GM23338 (cell line): ENCODE results near the gene MYL11. TPM values are rescaled to one million over a fixed set of nuclear protein-coding genes. Genes with fewer than 3 reads are reported as not detected.

Experiments used
- ATAC-seq: fragments of 200-7000 bp; cut with Tn5 transposase; 3 replicates; pipeline ENCODE4 v1.9.1; 2020
- DNase-seq: peaks from one replicate; pipeline ENCODE4 v3.0.0-alpha.2; 2015; ENCODE audit warnings: low spot score
- H2AFZ ChIP-seq: fragments of 200-600 bp; sonication (generic); 2 replicates; pipeline ENCODE4 v1.8.0; 2016; ENCODE audit warnings: antibody characterized with exemption, mild to moderate bottlenecking, moderate library complexity
- H3F3A ChIP-seq: fragments of 200-600 bp; sonication (generic); replicated peaks from 2 replicates; pipeline ENCODE4 v1.8.0; 2017; ENCODE audit warnings: antibody characterized with exemption, mixed run types, low read depth
- H3K27ac ChIP-seq: fragments of 200-600 bp; sonication (generic); 2 replicates; pipeline ENCODE4 v1.6.1; 2016; ENCODE audit warnings: low read depth
- H3K27me3 ChIP-seq: fragments of 200-600 bp; sonication (generic); 2 replicates; pipeline ENCODE4 v1.8.0; 2016; ENCODE audit warnings: mild to moderate bottlenecking, mixed run types, moderate library complexity; ENCODE audit not compliant: insufficient read depth
- H3K36me3 ChIP-seq: fragments of 200-600 bp; sonication (generic); 2 replicates; pipeline ENCODE4 v1.8.0; 2016; ENCODE audit warnings: mild to moderate bottlenecking; ENCODE audit not compliant: insufficient read depth
- H3K4me1 ChIP-seq: fragments of 200-600 bp; sonication (generic); 2 replicates; pipeline ENCODE4 v1.8.0; 2016; ENCODE audit warnings: mild to moderate bottlenecking, moderate library complexity; ENCODE audit not compliant: insufficient read depth
- H3K4me2 ChIP-seq: fragments of 200-600 bp; sonication (generic); 2 replicates; pipeline ENCODE4 v1.7.1; 2017; ENCODE audit warnings: mixed run types
- H3K4me3 ChIP-seq: fragments of 200-600 bp; sonication (generic); 2 replicates; pipeline ENCODE4 v1.6.1; 2016; ENCODE audit warnings: mixed run types
- H3K79me2 ChIP-seq: fragments of 200-600 bp; sonication (generic); replicated peaks from 2 replicates; pipeline ENCODE4 v1.8.0; 2017; ENCODE audit warnings: mild to moderate bottlenecking; ENCODE audit not compliant: insufficient read depth
- H3K9me2 ChIP-seq: fragments of 200-600 bp; sonication (generic); 2 replicates; pipeline ENCODE4 v1.8.0; 2017; ENCODE audit not compliant: insufficient read depth
- H4K20me1 ChIP-seq: fragments of 200-600 bp; sonication (generic); replicated peaks from 2 replicates; pipeline ENCODE4 v1.8.0; 2017; ENCODE audit warnings: mild to moderate bottlenecking; ENCODE audit not compliant: insufficient read depth
- H3K27ac Mint-ChIP-seq: 2 replicates; pipeline ENCODE4 v1.8.0; 2020; ENCODE audit warnings: inconsistent platforms, mild to moderate bottlenecking, moderate library complexity, mixed read lengths
- H3K27me3 Mint-ChIP-seq: 3 replicates; pipeline ENCODE4 v1.8.0; 2022; ENCODE audit warnings: low read depth, mild to moderate bottlenecking, moderate library complexity, mixed read lengths, inconsistent platforms; ENCODE audit not compliant: insufficient read depth, poor library complexity
- H3K36me3 Mint-ChIP-seq: 3 replicates; pipeline ENCODE4 v1.8.0; 2021; ENCODE audit warnings: low read depth, mild to moderate bottlenecking, inconsistent platforms, moderate library complexity, mixed read lengths
- H3K4me1 Mint-ChIP-seq: 3 replicates; pipeline ENCODE4 v1.8.0; 2020; ENCODE audit warnings: mild to moderate bottlenecking, inconsistent platforms, mixed read lengths
- H3K4me3 Mint-ChIP-seq: 3 replicates; pipeline ENCODE4 v1.8.0; 2021; ENCODE audit warnings: moderate library complexity, mild to moderate bottlenecking, inconsistent platforms, mixed read lengths
- H3K9me3 Mint-ChIP-seq: 3 replicates; pipeline ENCODE4 v1.8.0; 2020; ENCODE audit warnings: moderate library complexity, mild to moderate bottlenecking, inconsistent platforms, mixed read lengths
- CREB1 ChIP-seq: fragments of 250-450 bp; sonication (Bioruptor Pico); IDR thresholded peaks from 2 replicates; pipeline ENCODE4 v1.5.0; 2020; ENCODE audit warnings: low read depth, mild to moderate bottlenecking, moderate library complexity
- ETS1 ChIP-seq: IDR thresholded peaks from 2 replicates; pipeline ENCODE4 v1.6.1; 2016; ENCODE audit warnings: antibody characterized with exemption
- EZH2phosphoT487 ChIP-seq: fragments of 200-600 bp; sonication (generic); IDR thresholded peaks from one replicate; pipeline ENCODE4 v1.8.1; 2018; ENCODE audit warnings: antibody characterized with exemption; ENCODE audit not compliant: unreplicated experiment
- JUNB ChIP-seq: IDR thresholded peaks from one replicate; pipeline ENCODE4 v1.6.1; 2016; ENCODE audit warnings: antibody characterized with exemption; ENCODE audit not compliant: unreplicated experiment
- NANOG ChIP-seq: IDR thresholded peaks from 2 replicates; pipeline ENCODE4 v1.6.1; 2016; ENCODE audit warnings: antibody characterized with exemption, borderline replicate concordance
- POLR2AphosphoS5 ChIP-seq: IDR thresholded peaks from 2 replicates; pipeline ENCODE4 v1.6.1; 2016; ENCODE audit warnings: antibody characterized with exemption, low read depth
- REST ChIP-seq: IDR thresholded peaks from one replicate; pipeline ENCODE4 v1.6.1; 2018; ENCODE audit warnings: antibody characterized with exemption; ENCODE audit not compliant: unreplicated experiment
- STAT1 ChIP-seq: IDR thresholded peaks from one replicate; pipeline ENCODE4 v1.6.1; 2016; ENCODE audit warnings: antibody characterized with exemption; ENCODE audit not compliant: unreplicated experiment
- ZNF114 ChIP-seq: fragments of 250-450 bp; sonication (Bioruptor Pico); IDR thresholded peaks from 2 replicates; pipeline ENCODE4 v1.5.0; 2020; ENCODE audit warnings: mild to moderate bottlenecking, moderate library complexity
- ZNF331 ChIP-seq: fragments of 250-450 bp; sonication (Bioruptor Pico); IDR thresholded peaks from 2 replicates; pipeline ENCODE4 v1.5.0; 2020; ENCODE audit warnings: low read depth, mild to moderate bottlenecking, moderate library complexity
- ZNF462 ChIP-seq: fragments of 250-450 bp; sonication (Bioruptor Pico); IDR thresholded peaks from 2 replicates; pipeline ENCODE4 v1.5.0; 2020; ENCODE audit warnings: mild to moderate bottlenecking, moderate library complexity
- polyA plus RNA-seq: library from polyadenylated mRNA; unstranded; fragments of >200 nt; fragmentation: Nextera tagmentation; extraction: Ambion mirVana; gene quantifications from 2 replicates; pipeline ENCODE4 v1.2.1, GENCODE V29; 2016
- total RNA-seq: library from RNA; depleted of rRNA; stranded (reverse); fragments of >200 nt; shearing (Covaris generic); gene quantifications from 2 replicates; pipeline ENCODE4 v1.2.3, GENCODE V29; 2014
- TF ChIP-seq, protein P1 (sequence below), 2 experiments: fragments of 200-600 bp in 1 of 2; sonication (generic) in 1 of 2; conservative IDR thresholded peaks; 2 replicates each; pipeline versions ENCODE4 v1.5.1 to v1.6.1; 2016 to 2017; ENCODE audit warnings: antibody characterized with exemption in 2 of 2, low read depth in 2 of 2, mild to moderate bottlenecking in 2 of 2, moderate library complexity in 1 of 2

Gene MYL11
- total and polyA plus RNA-seq, 2 experiments from 2014 or later, result 3.5 TPM; not detected in 1

DNA sequence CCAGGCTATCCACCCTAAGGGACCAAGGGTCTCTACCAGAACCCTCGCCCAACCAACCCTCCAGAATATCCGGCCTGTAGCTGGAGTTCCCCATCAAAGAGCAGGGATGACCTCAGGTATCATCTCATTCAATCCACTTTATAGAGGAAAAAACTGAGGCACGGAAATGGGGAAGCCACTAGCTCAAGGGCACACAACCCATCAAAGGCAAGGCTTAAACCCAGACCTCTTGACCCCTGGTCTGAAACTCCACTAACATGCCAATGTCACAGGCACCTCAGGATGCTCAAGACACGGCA lies 5.9 kb upstream of the MYL11 start:
- peaks cover 33% of the 10 kb centered on the region for H3K4me1 Mint-ChIP-seq
- ATAC-seq, result no peak
- H4K20me1 ChIP-seq, result peaks cover 10% of the 10 kb centered on the region; the same call in 1 of the 2 replicates

More for the DNA sequence above, 5.9 kb upstream of the MYL11 start:
- Histone ChIP-seq H3K9me2 (no peaks in the 10 kb centered on the region), H3F3A (no peaks in the 10 kb centered on the region), H3K27ac (no peak overlapping the region), H3K79me2 (peaks cover 40% of the 10 kb centered on the region), H3K4me3 (peak overlapping the region; percentile 85), H3K4me1 (peaks cover 11% of the 10 kb centered on the region), H3K4me2 (peak overlapping the region; percentile 98), H3K36me3 (no peaks in the 10 kb centered on the region), H2AFZ (no peak overlapping the region), H3K27me3 (no peaks in the 10 kb centered on the region)
- peaks cover 9% of the 10 kb centered on the region; the same call in 2 of the 3 replicates for H3K36me3 Mint-ChIP-seq
- no peak overlapping the region for H3K27ac Mint-ChIP-seq
- TF ChIP-seq EZH2phosphoT487 (no peak), STAT1 (no peak), ZNF331 (no peak), ZNF462 (CRISPR knock-in tag) (no peak), JUNB (no peak), ETS1 (no peak), REST (no peak), NANOG (no peak), CREB1 (CRISPR knock-in tag) (no peak), ZNF114 (CRISPR knock-in tag) (no peak), POLR2AphosphoS5 (no peak)
- TF ChIP-seq, protein P1, sequence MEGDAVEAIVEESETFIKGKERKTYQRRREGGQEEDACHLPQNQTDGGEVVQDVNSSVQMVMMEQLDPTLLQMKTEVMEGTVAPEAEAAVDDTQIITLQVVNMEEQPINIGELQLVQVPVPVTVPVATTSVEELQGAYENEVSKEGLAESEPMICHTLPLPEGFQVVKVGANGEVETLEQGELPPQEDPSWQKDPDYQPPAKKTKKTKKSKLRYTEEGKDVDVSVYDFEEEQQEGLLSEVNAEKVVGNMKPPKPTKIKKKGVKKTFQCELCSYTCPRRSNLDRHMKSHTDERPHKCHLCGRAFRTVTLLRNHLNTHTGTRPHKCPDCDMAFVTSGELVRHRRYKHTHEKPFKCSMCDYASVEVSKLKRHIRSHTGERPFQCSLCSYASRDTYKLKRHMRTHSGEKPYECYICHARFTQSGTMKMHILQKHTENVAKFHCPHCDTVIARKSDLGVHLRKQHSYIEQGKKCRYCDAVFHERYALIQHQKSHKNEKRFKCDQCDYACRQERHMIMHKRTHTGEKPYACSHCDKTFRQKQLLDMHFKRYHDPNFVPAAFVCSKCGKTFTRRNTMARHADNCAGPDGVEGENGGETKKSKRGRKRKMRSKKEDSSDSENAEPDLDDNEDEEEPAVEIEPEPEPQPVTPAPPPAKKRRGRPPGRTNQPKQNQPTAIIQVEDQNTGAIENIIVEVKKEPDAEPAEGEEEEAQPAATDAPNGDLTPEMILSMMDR (conservative IDR thresholded peaks at IDR 0.05; ENCODE audit: low read depth in 2 of 2), result no peak
- no peak for DNase-seq
- H3K4me3 Mint-ChIP-seq, result peak overlapping the region; percentile 78
- H3K9me3 Mint-ChIP-seq, result no peaks in the 10 kb centered on the region
- H3K27me3 Mint-ChIP-seq, result peaks cover 19% of the 10 kb centered on the region
